GM21390 (cell line): Measurements from ENCODE around the gene PRR33.
"Not testable (repeated sequence)": the region's sequence is repeated elsewhere in the genome, so short reads cannot be mapped to it uniquely, and the experiment has no call there.

ENCODE experiments used
- ATAC-seq: cut with Tn5 transposase; IDR thresholded peaks from one replicate; pipeline ENCODE4 v1.9.1; 2021; ENCODE audit not compliant: unreplicated experiment

The PRR33 gene

GRCh38 chr11:1890856-1891830 lies 552 bp downstream of the PRR33 start:
- ATAC-seq: no peak

- no peak for ATAC-seq
These were observed 1.5 kb downstream of the PRR33 start for GRCh38 chr11:1889941-1890855.

- no peak for ATAC-seq
These were observed 2.3 kb downstream of the PRR33 start for GRCh38 chr11:1889224-1889930.

GRCh38 chr11:1888811-1889210 lies 2.9 kb downstream of the PRR33 start:
- ATAC-seq: no peak

GRCh38 chr11:1888347-1888753 lies 3.3 kb downstream of the PRR33 start:
- no peak for ATAC-seq

- no peak for ATAC-seq
These were observed 4.0 kb downstream of the PRR33 start for GRCh38 chr11:1887451-1888346.

- not testable (repeated sequence) for ATAC-seq
These were observed 5.1 kb downstream of the PRR33 start for GRCh38 chr11:1886551-1886950.

- no peak for ATAC-seq
These were observed 7.4 kb downstream of the PRR33 start for GRCh38 chr11:1884303-1884700.

GRCh38 chr11:1883346-1884302 lies 8.1 kb downstream of the PRR33 start:
- no peak for ATAC-seq

- no peak for ATAC-seq
These were observed 9.1 kb downstream of the PRR33 start for GRCh38 chr11:1882265-1883238.

- ATAC-seq: no peak
These were observed 10.0 kb downstream of the PRR33 start for GRCh38 chr11:1881442-1882264.

- ATAC-seq: no peak
These were observed 10.8 kb downstream of the PRR33 start for GRCh38 chr11:1880746-1881441.

- ATAC-seq: no peak
These were observed 11.6 kb downstream of the PRR33 start for GRCh38 chr11:1879941-1880720.

GRCh38 chr11:1879342-1879940 lies 12.3 kb downstream of the PRR33 start:
- no peak for ATAC-seq
